Subcutaneous adipose tissue (tissue), 4 donors: ENCODE data around the gene CHST9. TPM values are rescaled to one million over a fixed set of nuclear protein-coding genes. Genes with fewer than 3 reads are reported as not detected.

ENCODE experiments used
- total RNA-seq, 4 donors: library from RNA; depleted of rRNA; stranded (reverse); fragments of >200 nt; gene quantifications; one replicate each; pipeline ENCODE4 v1.1.0, GENCODE V29; 2016
- TF ChIP-seq, protein P1 (sequence below): fragments of 450-650 bp; IDR thresholded peaks from one replicate; pipeline ENCODE4 v1.5.1; 2016; ENCODE audit warnings: low read depth, mild to moderate bottlenecking, control low read depth, antibody characterized with exemption, moderate library complexity

Gene CHST9
- total RNA-seq, 4 donors from 2014 or later = not detected

DNA sequence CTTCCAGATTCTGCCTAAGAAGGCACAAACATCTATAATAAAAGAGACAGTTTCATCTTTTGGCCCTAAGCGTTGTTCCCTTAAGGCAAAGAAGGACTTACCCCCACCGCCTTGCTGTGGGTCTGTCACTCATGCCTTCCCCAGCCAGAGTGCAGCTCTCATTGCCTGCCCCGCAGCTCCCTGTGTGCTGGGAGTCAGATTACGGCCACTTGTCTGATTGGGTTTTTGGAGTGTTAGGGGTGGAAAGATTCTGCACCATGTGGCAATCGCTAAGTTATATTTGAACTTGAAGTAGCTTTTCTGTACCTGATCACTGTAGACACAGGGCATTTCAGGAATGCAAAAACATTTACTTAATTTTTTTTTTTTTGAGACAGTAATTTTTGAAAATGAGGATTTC, 319.6 kb downstream of the CHST9 start, which contains the start of gene AQP4:
AQP4 (minus strand) TSS at position 151 of the 400 bp plus-strand sequence; CDS start at position 133, 18 bp downstream.
- TF ChIP-seq, protein P1, sequence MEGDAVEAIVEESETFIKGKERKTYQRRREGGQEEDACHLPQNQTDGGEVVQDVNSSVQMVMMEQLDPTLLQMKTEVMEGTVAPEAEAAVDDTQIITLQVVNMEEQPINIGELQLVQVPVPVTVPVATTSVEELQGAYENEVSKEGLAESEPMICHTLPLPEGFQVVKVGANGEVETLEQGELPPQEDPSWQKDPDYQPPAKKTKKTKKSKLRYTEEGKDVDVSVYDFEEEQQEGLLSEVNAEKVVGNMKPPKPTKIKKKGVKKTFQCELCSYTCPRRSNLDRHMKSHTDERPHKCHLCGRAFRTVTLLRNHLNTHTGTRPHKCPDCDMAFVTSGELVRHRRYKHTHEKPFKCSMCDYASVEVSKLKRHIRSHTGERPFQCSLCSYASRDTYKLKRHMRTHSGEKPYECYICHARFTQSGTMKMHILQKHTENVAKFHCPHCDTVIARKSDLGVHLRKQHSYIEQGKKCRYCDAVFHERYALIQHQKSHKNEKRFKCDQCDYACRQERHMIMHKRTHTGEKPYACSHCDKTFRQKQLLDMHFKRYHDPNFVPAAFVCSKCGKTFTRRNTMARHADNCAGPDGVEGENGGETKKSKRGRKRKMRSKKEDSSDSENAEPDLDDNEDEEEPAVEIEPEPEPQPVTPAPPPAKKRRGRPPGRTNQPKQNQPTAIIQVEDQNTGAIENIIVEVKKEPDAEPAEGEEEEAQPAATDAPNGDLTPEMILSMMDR = no peak

DNA sequence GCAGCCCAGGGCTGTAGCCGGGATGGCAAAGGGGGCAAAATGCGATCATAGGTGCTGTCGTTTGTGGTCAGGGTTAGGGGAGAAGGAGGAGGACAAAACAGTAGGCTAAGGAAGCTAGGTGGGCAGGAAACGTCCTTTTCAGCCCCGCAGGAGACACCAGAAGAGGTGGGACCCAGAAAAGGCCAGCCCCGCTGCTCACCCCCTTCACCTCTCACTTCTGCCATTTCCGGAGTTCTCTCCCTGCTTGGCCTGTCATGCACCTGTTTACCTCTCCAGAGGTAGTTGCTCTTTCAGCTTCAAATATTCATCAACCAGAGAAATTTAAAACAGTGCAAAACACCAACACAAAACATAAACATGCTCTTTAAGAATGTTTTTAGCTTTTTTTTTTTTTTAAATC, 320.4 kb downstream of the CHST9 start:
- TF ChIP-seq, protein P1 = no peak

- TF ChIP-seq, protein P1 = no peak
Measured at GRCh38 chr18:26863921-26864497, 321.1 kb downstream of the CHST9 start.

DNA sequence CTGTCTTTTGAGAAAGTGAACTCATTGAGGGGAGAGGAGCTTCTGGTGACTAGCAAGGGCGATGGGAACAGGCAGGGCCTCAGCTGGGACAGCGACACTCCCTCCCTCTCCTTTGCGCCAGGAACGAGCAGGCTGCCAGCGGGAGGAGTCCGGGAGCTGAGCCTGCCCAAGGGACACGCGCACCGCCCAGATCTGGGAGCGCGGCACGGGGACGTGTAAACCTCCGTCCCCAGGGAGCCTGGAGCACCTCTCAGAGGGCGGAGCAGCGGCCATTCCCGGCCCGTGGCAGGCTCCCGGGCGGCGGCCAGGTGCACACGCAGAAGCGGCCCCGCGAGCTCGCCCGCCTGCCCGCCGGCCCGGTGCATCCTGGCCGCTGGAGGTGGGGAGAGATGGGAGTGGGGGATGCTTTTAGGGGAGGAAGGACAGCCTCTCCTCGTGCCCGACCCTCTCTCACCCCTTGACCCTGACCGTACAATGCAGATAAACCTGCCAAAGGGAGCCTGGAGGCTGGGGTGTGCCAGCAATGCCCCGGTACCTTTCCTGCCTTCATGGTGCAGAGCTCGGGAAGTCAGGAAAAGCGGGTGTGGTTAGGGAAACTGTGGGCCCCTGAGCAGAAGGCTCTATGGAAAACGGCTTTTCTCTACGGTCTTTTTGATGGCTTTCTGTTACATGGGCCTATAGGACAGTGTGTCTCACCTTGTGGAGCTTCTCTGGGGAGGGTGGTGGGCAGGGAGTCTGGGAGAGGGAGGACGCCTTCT, 321.8 kb downstream of the CHST9 start:
- TF ChIP-seq, protein P1 = no peak

GRCh38 chr18:26862084-26862483, 323.0 kb downstream of the CHST9 start:
- TF ChIP-seq, protein P1 = no peak
